NB4 (cell line): Measurements from ENCODE around the gene VSTM1.

Experiments used
- DNase-seq: peaks from one replicate; pipeline ENCODE4 v3.0.0; 2010; ENCODE audit warnings: low read depth
- H3K4me3 ChIP-seq: one replicate; pipeline ENCODE4 v1.5.1; 2011; ENCODE audit warnings: mild to moderate bottlenecking, low read depth, low read length, moderate library complexity
- MYC ChIP-seq: IDR thresholded peaks from 2 replicates; pipeline ENCODE4 v1.6.1; 2011; ENCODE audit warnings: low read depth, low read length
- POLR2A ChIP-seq: IDR thresholded peaks from 2 replicates; pipeline ENCODE4 v1.6.1; 2011; ENCODE audit warnings: mild to moderate bottlenecking; ENCODE audit not compliant: insufficient read length; ENCODE audit errors: extremely low read depth
- TF ChIP-seq, protein P1 (sequence below): IDR thresholded peaks from one replicate; pipeline ENCODE4 v1.5.1; 2012; ENCODE audit warnings: low read depth, low read length
- TF ChIP-seq, protein P2 (sequence below): IDR thresholded peaks from 2 replicates; pipeline ENCODE4 v1.6.1; 2011; ENCODE audit warnings: low read depth, low read length

Gene VSTM1

DNA sequence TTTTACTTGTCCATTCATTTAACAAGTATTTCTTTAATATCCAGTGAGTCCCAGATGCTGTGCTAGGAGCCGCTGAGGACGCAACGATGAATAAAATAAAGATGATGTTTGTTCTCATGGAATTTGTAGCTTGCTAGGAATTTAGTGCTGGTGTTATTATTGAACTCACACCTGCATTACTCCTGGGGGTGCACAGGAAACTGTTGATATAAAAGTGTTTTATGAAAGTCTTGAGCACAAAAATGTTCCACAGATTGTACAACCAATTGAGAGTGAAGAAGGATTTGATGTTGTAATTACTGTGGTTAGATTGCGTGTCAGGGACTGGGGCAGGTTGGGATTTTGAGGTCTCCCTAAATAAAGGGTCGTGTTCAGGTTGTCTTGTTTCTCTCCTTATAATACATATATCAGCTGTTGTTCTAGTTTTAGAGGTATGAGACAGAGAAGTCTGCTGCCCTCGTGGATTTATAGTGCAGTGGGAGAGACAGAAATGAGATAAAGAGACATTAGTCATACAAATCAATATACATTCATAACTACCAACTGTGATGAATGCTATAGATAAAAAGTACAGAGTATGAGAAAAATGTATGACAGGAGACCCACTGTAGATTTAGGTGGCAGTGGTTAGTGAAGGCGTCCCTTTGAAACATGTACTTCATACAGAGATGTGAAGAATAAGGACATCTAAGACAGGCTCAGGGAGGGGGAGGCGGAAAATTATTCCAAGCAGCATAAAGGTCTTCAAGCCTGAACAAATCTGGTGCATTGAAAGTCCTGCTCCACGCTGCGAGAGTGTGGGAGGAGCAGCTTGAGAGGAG is 61.0 kb downstream of the VSTM1 start:
- TF ChIP-seq POLR2A (no peak), MYC (no peak)
- TF ChIP-seq, protein P1, sequence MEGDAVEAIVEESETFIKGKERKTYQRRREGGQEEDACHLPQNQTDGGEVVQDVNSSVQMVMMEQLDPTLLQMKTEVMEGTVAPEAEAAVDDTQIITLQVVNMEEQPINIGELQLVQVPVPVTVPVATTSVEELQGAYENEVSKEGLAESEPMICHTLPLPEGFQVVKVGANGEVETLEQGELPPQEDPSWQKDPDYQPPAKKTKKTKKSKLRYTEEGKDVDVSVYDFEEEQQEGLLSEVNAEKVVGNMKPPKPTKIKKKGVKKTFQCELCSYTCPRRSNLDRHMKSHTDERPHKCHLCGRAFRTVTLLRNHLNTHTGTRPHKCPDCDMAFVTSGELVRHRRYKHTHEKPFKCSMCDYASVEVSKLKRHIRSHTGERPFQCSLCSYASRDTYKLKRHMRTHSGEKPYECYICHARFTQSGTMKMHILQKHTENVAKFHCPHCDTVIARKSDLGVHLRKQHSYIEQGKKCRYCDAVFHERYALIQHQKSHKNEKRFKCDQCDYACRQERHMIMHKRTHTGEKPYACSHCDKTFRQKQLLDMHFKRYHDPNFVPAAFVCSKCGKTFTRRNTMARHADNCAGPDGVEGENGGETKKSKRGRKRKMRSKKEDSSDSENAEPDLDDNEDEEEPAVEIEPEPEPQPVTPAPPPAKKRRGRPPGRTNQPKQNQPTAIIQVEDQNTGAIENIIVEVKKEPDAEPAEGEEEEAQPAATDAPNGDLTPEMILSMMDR: no peak
- TF ChIP-seq, protein P2, sequence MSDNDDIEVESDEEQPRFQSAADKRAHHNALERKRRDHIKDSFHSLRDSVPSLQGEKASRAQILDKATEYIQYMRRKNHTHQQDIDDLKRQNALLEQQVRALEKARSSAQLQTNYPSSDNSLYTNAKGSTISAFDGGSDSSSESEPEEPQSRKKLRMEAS: no peak
- no peak for DNase-seq
- no peak overlapping the region for H3K4me3 ChIP-seq

DNA sequence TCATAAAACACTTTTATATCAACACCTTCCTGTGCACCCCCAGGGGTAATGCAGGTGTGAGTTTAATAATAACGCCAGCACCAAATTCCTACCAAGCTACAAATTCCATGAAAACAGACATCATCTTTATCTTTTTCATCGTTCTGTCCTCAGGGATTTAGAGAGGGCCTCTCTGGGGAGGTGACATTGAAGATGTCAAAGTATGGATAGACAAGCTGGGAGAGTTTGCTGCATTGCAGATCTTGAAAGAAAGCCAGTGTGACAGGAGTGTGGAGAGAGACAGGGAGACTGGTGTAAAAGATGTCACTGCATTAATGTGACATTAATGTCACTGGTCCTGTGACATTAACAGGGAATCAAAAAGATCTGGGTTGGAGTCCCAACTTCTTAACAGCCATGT is 62.2 kb downstream of the VSTM1 start:
- DNase-seq: no peak

DNA sequence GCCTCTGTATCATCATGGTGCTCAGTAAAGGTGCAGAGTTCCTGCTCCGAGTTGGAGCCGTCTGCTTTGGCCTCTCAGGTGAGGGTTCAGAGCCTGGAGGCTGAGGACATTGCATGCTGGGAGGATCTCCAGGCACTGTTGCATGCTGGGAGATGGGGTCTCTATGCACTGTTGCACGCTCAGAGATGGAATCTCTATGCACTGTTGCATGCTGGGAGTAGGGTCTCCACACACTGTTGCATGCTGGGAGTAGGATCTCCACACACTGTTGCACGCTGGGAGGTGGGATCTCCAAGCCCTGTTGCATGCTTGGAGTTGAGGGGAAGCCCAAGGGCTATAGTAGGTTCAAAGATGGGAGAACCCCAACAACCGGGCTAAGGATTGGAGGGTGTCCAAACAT is 64.0 kb downstream of the VSTM1 start:
- DNase-seq: no peak
- TF ChIP-seq, protein P2: no peak
- TF ChIP-seq POLR2A (no peak), MYC (no peak)
- TF ChIP-seq, protein P1: no peak
- H3K4me3 ChIP-seq: no peak overlapping the region

More for the DNA sequence above, 62.2 kb downstream of the VSTM1 start:
- no peak overlapping the region for H3K4me3 ChIP-seq
- TF ChIP-seq POLR2A (no peak), MYC (no peak)
- TF ChIP-seq, protein P1: no peak
- TF ChIP-seq, protein P2: no peak

DNA sequence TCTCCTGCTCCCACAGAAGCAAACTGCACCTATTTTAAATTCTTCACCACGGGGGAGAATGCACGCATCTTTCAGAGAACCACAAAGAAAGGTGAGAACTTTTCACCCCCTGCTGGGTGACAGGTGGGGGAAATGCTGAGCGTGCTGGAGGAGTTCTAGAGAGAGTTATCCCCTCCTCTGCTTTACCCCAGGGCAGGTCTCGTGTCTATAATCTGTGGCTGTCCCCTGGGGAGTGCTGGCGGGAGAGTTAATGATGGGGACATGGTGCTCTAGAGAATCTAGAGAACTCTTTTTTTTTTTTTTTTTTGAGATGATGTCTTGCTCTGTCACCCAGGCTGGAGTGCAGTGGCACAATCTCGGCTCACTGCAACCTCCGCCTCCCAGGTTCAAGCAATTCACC is 65.5 kb downstream of the VSTM1 start:
- TF ChIP-seq, protein P1: no peak
- TF ChIP-seq MYC (no peak), POLR2A (no peak)
- TF ChIP-seq, protein P2: no peak
- no peak overlapping the region for H3K4me3 ChIP-seq
- no peak for DNase-seq

DNA sequence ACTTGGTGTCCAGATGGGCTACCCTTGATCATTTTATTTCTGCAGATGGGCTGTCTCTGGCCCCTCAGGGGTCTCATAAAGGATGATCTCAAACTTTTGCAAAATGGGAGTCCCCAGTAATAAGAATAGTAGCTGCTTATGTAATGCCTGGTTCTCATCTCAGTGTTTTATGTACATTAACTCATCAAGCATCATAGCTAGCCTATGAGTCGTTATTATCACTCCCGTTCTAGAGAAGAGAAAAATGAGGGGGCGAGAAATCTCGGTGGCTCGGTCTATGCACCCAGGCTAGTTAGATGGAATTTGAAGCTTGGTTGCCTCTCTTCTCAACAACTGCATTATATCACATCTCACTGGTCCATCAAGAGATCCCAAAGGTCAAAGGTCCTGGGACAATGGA is 68.9 kb downstream of the VSTM1 start:
- no peak overlapping the region for H3K4me3 ChIP-seq
- TF ChIP-seq, protein P2: no peak
- TF ChIP-seq POLR2A (no peak), MYC (no peak)
- TF ChIP-seq, protein P1: no peak
- no peak for DNase-seq
